ENCODE data around the gene PPP4R4.

Gene PPP4R4, protein sequence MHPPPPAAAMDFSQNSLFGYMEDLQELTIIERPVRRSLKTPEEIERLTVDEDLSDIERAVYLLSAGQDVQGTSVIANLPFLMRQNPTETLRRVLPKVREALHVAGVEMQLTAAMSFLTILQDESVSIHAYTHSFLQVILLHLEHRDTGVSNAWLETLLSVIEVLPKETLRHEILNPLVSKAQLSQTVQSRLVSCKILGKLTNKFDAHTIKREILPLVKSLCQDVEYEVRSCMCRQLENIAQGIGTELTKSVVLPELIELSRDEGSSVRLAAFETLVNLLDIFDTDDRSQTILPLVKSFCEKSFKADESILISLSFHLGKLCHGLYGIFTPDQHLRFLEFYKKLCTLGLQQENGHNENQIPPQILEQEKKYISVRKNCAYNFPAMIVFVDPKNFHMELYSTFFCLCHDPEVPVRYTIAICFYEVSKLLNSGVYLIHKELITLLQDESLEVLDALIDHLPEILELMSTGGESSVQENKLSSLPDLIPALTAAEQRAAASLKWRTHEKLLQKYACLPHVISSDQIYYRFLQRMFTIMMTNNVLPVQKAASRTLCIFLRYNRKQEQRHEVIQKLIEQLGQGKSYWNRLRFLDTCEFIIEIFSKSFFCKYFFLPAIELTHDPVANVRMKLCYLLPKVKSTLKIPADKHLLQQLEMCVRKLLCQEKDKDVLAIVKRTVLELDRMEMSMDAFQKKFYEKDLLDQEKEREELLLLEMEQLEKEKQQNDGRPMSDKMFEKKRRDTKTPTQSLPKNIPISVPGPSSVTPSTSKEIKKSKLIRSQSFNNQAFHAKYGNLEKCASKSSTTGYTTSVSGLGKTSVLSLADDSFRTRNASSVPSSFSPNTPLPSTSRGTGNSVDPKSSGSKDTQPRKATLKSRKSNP

GRCh38 chr14:94173885-94174603 is at the start of gene PPP4R4:
Gene PPP4R4, plus strand, starts transcription at chr14:94174322. Its CDS starts 144 bp downstream, at chr14:94174466.
- peak; percentile 90 for DNase-seq

DNA sequence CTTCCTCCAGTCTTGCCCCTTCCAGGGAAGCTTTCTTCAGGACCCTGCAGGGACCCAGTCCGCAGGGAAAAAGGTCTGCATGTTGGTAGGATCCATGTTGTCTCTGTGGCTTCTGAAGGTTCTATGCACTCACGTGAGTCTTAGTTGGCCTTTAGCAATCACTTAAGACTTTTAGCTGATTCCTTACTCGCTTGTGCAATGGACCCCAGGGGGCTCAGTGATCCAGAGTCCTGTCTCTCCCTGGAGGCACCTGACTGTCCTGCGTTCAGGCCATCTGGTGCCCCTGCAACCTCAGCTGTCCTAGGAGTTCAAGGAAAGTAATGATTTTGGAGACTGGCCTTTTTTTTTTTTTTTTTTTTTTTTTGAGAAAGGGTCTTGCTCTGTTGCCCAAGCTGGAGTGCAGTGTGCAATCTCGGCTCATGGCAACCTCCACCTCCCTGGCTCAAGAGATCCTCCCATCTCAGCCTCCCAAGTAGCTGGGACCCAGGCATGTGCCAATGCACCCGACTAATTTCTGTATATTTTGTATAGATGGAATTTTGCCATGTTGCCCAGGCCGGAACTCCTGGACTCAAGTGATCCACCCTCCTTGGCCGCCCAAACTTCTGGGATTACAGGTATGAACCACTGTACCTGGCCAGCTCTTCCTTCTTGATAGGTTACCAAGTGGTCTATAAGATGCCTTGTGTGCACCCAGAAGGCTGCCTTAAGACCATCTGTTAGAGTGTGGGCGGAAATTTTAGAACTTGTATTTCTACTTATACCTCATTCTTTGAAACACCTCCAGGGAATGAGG is 49.3 kb upstream of the PPP4R4 start:
- DNase-seq: no peak

DNA sequence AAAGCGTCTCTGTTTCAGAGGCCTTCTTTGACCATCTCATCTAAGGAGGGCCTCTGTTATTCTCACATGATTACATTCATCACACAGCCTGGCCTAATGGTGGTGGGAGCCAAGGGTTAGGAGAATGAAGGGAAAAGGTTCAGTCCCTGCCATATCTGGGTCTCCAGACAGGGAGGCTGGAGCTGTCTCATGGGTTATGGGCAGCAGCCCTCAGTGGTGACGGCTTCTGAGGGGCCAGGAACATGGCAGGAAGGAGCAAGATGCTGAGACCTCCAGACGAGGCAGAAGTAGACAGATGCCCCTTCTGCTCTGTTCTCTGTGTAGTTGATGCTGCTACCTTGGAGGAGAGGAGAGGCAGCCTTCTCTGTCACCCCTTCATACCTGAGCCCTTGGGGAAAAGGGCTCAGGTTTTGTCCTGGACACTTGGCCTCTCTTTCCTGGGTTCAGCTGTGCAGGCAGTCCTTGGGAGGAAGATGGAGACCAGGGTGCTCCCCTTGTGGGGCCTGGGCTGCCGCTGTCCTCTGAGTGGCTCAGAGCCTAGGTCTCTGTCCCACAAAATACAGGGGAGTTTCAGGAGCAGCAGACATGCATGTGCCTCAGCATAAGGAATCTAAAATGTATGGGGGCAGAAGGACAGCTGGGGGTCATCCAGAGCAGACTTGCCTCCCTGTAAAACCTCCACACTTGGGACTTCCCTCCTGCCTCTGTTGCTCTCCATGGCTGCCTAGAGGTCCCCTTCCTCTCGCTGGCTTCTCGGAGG is 48.3 kb upstream of the PPP4R4 start:
- DNase-seq: no peak

DNA sequence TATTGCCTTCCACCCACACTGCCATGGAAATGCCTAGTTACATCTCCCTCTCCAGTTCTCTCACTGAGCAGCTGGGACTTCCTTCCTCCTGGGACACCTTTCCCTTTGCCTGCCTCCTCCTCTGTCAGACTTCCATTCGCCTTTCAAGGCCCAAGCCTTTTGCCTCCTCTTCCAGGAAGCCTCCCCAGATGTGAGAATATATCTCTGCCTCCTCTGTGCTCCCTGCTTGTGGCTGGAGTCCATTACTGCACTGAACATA is 47.8 kb upstream of the PPP4R4 start:
- DNase-seq: no peak

GRCh38 chr14:94126800-94127199 is 47.3 kb upstream of the PPP4R4 start:
- DNase-seq: no peak

DNA sequence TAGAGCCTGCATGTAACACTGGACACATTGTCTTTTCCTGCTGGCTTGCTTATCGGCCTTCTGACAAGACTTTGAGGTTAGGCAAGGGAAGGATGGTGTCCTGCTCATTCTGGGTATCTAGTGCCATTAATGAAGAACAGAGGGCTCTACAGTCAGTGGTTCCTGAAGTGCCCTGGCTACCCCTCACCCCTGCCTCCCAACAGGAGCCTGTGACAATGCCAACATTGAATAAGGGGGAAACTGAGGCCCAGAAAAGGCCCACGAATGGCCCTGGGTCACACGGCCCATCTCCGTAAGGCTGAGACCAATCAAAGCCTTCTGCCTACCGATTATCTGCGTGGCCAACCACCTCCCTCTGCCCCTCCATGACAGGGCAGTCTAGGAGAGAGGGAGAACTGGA is 46.8 kb upstream of the PPP4R4 start:
- DNase-seq: no peak

DNA sequence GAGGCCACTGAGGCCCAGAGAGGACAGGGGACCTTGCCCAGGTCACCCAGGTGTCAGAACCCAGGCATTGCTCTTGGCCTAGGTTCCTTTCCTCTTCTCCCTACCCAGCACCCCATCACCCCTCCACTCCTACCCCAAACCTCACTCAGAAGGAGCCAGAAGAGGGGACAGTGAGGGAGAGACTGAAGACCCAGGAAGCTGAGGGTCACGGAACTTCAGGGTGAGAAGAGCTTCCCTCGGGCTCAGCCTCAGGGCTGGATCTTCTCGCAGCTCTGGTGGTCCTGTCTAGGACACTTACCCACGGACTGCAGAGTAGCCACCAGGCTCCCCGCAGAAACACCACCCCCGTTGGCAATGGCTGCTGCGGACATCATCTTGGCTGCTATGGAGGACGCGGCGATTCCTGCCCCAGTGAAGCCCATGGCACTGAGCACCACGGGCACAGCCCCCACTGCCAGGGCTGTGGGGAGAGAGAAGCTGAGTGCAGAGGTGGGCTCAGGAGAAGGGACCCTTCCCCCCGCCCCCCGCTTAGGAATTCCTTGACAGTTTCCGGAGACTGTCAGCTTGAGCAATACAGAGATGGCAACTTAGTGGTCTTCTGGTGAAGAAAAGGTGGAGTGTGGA is 45.8 kb upstream of the PPP4R4 start:
- DNase-seq: no peak

DNA sequence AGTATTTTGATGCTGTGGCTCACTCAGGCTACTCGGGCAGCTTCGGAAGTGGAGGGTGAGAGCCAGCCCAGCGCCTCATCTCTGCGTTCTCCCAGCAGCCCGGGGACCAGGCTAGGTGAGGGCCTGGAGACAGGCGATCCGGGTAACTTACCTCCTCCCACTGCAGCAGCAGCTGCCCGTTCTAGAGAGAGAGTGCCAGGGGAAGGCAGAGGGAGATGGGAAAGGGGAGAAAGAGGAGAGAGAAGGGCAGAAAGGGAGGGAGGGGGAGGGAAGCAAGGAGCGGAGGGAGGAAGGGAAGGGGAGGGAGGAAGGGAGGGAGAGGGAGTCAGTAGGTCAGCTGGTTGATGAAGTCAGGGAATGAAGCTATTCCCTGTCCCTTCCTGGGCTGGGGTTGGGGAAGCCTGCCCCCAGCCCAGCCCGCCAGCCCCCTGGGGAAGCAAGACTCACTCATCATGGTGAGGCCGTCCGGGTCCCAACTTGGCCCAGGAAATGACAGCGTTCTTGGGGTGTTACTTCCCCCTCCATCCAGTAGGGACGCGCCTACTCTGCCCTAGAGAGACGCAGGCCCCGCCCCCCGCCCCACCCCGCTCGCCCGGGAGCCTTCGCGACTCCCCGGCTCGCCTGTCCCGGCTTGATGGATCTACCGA is 44.9 kb upstream of the PPP4R4 start, which contains the start of gene IFI27L2:
IFI27L2 (minus strand) TSS at position 494 of the 647 bp plus-strand sequence; CDS start at position 454, 40 bp downstream.
- DNase-seq: peak; percentile 79

GRCh38 chr14:94129758-94130414 is 44.2 kb upstream of the PPP4R4 start:
- DNase-seq: peak; percentile 36

- DNase-seq: peak; percentile 84
Observed at GRCh38 chr14:94132285-94132887, 41.7 kb upstream of the PPP4R4 start.

DNA sequence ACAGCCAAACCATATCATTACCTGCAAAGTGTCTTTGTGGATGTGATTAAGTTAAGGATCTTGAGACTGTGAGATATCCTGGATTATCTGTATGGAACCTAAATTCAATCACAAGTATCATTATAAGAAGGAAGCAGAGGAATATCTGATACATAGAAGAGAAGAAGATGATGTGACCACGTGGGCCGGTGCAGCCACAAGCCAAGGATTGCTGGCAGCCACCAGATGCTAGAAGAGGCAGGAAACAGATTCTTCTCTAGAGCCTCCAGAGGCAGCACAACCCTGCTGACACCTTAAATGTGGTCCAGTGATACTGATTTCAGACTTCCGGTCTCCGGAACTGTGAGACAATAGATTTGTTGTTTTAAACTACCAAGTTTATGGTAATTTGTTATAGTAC is 38.6 kb upstream of the PPP4R4 start:
- DNase-seq: no peak

DNA sequence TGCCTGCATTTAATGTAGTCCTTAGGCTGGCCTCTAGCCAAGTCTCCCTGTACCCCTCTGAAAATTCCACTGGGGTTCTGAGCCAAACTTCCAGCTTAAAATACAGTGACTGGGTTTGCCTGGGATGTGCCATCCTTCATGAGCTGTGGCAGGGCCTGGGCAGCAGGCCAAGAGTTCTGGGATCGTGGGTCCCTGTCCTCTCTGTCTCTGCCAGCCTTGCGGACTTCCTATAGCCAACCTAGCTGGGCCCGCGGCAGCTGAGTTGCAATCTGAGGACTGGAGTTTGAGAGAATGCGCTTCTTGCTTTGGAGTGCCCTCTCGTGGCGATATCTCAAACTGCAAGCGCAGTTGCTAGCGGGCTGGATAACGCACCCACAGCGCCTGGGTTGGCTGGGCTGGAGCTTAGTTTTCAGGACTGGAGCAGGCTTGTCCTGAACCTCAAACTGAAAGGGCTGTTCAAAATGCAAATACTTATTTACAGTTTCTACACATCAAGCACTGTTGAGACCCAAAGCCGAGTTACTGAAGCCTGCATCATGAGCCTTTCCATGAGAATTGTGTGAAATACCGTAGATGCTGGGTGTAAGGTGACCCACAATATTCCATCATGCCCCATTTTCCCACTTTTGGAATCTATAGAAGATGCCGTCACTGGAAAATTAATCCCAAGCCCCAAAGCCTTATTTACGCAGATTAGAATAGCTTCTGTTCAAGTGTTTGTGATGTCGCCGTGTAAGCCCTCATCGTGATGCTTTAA is 37.4 kb upstream of the PPP4R4 start:
- DNase-seq: peak; percentile 87

GRCh38 chr14:94138251-94138650 is 35.9 kb upstream of the PPP4R4 start:
- no peak for DNase-seq

DNA sequence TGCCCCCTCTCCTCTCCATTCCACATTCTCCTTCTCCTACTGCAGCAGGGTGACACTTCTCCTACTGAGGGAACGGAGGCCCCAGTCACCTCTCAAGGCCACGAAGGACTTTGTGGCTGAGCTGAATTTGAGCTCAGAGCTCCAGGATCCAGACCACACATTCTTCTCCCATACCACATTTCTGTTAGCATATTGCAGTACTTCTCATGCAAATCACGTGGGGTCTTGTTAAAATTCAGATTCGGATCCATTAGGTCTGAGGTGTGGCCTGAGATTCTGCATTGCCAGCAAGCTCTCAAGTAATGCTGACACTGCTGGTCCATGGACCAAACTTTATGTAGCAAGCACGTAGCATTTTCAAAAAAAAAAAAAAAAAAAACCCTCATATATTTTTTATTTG is 35.1 kb upstream of the PPP4R4 start:
- no peak for DNase-seq

- no peak for DNase-seq
Observed at GRCh38 chr14:94139421-94139820, 34.7 kb upstream of the PPP4R4 start.

DNA sequence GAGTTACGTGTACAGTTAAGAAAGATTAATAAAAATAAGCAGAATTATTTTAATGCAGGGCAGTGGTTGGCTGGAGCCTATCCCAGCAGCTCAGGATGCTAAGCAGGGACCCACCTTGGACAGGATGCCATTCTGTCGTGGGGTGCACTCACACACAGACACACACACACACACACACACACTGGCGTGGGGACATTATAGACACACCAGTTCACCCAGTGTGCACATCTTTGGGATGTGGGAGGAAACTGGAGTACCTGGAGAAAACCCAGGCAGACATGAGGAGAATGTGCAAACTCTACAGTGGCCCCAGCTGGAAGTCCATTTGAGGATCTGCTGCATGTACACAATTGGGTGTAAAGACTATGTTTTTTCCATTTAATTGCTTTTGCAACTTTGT is 31.9 kb upstream of the PPP4R4 start:
- DNase-seq: no peak

DNA sequence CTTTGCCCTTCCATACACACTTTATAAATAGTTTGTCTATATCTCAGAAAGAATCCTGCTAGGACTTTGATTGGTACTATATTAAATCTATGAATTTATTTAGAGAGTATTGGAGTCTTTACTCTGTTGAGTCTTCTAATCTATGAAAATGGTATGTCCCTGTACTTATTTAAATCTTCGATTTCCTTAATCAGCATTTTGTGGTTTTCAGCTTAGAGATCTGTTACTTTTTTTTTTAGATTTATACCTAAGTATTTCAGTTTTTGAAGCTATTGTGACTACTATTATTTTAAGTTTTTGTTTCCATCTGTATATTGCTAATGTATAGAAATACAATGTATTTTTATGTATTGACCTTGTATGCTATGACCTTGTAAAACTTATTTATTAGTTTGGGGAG is 31.3 kb upstream of the PPP4R4 start:
- no peak for DNase-seq

DNA sequence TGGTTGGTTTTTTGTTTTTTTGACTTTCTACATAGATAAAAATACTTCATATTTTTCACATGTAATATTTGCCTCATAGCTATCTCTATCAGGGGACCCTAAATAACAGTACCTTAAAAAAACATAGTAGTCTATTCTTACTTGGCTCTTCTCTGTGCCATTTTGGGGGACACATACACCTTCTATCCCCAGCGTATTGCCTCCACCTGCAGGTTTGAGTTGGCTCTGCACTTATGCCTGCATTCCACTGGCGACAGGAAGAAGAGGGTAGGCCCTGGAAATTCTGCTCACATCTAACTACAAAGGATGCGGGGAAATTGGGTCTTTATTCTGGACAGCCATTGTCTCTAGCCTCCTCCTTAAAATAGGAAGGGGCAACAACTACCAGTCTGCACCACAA is 30.9 kb upstream of the PPP4R4 start:
- DNase-seq: no peak

- no peak for DNase-seq
Observed at GRCh38 chr14:94143711-94144110, 30.4 kb upstream of the PPP4R4 start.

All from CD4-positive, alpha-beta T cell treated with Interleukin-10 for 1 hour (primary cell).